GM21515 (cell line): Measurements from ENCODE around the gene CD34.
A peak's percentile ranks its signal among the peaks of the same experiment; 100 is the strongest.

Experiments
- ATAC-seq: cut with Tn5 transposase; IDR thresholded peaks from one replicate; pipeline ENCODE4 v1.9.1; 2021; ENCODE audit not compliant: unreplicated experiment

CD34 gene

DNA sequence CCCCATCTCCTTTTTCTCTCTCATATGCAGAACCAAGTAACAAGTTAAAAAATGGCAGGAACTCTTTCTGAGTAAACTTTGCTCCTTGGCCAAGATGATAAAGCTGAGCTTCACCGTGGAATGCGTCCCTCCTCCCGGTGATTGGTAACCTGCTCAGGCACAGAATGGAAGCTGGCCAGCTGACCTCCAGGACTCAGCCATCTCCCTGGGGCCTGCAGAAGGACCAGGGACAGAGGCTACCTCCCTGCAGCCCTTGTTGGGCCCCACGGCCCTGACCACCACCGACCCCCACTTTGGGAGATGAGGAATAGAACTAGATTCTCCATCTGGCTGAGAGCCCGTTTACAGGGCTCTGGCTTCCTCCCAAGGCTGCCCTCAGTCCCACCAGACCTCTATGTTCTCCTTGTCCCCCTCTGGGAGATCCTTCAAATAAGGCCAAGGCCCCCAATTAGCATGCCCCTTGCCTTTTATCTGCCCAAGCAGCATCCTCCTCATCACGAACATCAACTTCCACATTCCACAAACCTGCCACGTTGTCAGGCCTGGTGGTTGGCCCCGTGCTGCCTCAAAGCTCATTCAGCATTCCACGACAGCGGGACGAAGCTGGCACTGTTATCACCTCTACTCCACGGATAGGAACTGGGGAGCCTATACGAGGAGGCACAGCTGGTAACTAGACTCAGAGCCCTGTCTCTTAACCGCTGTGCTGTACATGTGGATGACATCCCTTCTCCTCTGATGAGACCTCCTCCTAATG is 74.2 kb downstream of the CD34 start:
- no peak for ATAC-seq

DNA sequence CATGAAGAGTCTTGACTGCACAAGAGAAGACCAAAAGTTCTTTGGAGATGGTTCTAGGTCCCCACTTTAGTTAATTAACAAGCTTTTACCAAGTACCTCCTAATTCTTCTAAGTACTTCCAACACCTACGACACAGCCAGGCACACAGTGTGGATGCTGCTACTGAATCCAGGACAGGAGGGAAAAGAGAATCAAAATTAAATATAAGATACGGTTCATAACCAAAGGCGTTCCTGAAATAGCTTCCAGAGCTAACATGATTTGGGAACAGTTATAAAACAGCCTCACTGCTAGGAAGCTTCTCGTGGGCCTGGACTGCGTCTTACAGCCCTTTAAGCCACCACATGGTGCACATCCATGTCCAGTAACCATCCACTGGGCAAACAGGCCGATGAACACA is 75.0 kb downstream of the CD34 start:
- no peak for ATAC-seq

DNA sequence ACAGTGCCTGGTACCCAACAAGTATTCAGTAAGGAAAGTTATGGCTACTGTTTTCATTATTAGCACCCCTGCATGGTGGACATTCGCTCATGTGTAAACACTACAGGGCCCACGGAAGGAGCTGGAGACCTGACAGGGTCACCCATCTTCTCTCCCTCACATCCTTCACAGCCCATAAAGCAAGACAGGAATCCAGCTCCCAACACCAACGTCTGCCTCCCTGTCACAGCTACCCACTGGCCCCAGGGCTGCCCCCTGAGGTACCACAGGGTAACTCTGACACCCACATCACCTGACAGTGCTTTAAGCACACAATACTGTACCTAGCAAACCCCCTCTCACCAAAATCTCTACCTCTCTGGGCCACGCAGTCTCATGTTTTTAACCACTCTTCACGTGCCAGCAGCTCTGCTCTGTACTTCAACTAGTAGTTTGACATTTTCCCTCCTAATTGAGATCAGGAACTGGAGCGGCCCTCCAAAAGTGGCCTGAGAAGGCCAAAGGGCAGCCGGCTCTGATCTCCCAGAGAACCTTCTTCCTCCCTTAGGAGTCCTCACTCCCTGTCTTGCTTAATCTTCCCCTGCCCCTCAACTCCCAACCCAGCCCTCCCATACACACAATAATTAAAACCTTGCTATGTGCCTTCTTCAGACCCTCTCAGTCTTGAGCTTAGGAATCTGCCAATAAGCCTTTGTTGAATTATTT is 76.8 kb downstream of the CD34 start:
- ATAC-seq, result no peak

DNA sequence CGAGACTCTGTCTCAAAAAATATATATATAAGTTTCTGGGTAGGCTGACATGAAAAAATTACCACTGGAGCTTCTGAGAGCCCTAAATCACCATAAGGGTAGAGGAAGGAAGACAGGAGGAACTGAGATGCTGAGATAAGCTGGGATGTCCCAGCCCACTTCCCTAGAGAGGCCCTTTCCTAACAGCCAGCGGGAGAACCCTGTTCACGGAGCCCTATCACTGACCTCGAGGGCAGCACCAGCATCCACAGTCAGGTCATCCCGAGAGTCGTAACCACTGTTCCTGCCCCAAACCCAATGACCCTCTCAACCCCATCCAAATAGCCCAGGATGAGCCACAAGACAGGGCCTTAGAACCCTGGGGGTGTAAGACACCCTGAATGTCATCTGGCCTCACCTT is 77.5 kb downstream of the CD34 start:
- ATAC-seq, result no peak

DNA sequence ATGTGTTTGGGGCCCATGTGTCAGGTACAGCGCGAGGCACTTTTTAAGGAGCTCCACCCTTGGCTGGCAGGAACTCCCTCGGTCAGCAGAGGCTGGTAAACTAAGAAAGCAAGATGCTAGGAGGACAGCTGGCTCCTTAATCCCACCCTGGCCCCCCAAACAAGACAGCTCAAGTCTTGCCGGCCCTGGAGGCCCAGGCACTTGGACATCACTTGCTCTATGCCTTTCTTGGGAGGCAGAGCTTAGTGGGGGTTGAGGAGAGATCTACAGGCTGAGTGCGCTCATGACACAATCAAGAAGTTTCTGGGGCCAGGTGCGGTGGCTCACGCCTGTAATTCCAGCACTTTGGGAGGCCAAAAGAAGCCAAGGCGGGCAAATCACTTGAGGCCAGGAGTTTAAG is 78.1 kb downstream of the CD34 start:
- no peak for ATAC-seq

DNA sequence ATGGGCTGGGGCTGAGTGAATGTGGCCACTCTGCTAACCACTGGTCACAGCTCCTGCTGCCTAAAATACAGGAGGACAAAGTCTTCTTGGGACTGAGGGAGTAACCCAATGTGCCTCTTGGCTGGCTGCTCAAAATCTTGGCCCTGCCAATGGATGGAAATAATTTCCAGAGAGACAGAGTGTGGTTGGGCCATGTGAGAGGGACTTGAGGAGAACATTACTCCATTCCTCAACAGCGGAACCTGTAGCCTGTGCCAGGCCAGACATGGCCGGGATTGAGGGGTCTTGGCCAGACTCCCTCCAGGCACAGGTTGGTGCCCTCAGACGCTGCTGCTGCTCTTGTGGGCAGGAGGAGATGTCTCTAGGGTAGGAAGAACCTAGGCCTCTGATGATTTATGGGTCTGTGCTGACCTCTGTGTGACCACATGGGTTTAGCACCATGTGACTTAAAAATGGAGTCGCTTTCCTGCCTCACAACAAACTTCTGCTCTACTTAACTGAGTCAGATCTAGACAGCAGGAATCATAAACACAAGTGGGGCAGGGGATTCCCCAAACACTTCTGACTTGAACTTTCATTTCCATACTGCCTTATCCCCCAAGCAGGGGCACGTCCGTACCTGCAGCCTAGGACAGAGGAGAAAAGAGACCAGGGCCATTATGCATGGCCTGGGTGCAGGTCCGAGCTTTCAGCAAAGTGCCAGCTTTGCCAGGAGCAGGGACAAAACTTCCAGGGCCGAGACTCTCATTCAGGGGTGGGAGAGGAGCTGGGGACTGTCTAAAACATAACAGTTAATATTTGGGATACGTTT is 79.2 kb downstream of the CD34 start:
- peak; percentile 74 for ATAC-seq
